Measurements from ENCODE around the gene CTU2. TPM values are rescaled to one million over a fixed set of nuclear protein-coding genes. Genes with fewer than 3 reads are reported as not detected.

CTU2 gene
- total and polyA plus RNA-seq, 2 of the 8 experiments (the other 6 are each of a cell fraction or from before 2014, with no cell fraction given) = 32.7 to 42.9 TPM

GRCh38 chr16:88725609-88726407, 19.5 kb downstream of the CTU2 start:
- no peak overlapping the region for H2AFZ ChIP-seq (ENCODE audit: low read length)
- no peaks in the 10 kb centered on the region for H3K4me1 ChIP-seq (replicated peaks in 1 of 4; ENCODE audit: control insufficient read depth in 3 of 4, insufficient read depth in 4 of 4, low read length in 3 of 4)
- H3K14ac ChIP-seq (ENCODE audit: insufficient read length) = no peak overlapping the region
- H3K23ac ChIP-seq (ENCODE audit: insufficient read length) = no peak overlapping the region
- H3K79me1 ChIP-seq (ENCODE audit: low read depth, low read length) = no peaks in the 10 kb centered on the region
- H3K18ac ChIP-seq (ENCODE audit: extremely low read depth, low read length) = no peak overlapping the region
- no peak overlapping the region for H4K5ac ChIP-seq (ENCODE audit: insufficient read length, low read depth, low read length)
- H3K27me3 ChIP-seq (replicated peaks in 1 of 4; ENCODE audit: control insufficient read depth in 3 of 4, extremely low read depth in 1 of 4, insufficient read depth in 3 of 4, low read length in 3 of 4) = no peaks in the 10 kb centered on the region
- no peaks in the 10 kb centered on the region for H3K9me3 ChIP-seq (ENCODE audit: insufficient read depth in 2 of 2, low read depth in 1 of 2, low read length in 1 of 2)
- POLR2A ChIA-PET (ENCODE audit: partially characterized antibody) = interaction anchor here (0.8 kb wide), 1 partner anchor 10 kb away, joined by 3 read pairs; no protein-coding TSS in a partner anchor
- H3K23me2 ChIP-seq (ENCODE audit: low read depth, low read length) = no peaks in the 10 kb centered on the region
- FAIRE-seq (no peak), DNase-seq (ENCODE audit: low read depth in 1 of 2, low spot score in 2 of 2) (no peak)
- no peak overlapping the region for H3K27ac ChIP-seq (ENCODE audit: low read depth, low read length)
- no peak overlapping the region for H3K4me2 ChIP-seq (ENCODE audit: insufficient read depth in 1 of 2, low read depth in 2 of 2, low read length in 2 of 2)
- CTCF ChIA-PET (ENCODE audit: partially characterized antibody) = interaction anchor here (4.5 kb wide), 1 partner anchor 11 kb away, joined by 24 read pairs; no protein-coding TSS in a partner anchor
- no peak overlapping the region for H2BK15ac ChIP-seq (ENCODE audit: low read length)
- H3K9ac ChIP-seq (replicated peaks in 1 of 4; ENCODE audit: extremely low read depth in 1 of 4, low read depth in 3 of 4, low read length in 3 of 4) = no peak overlapping the region
- peaks cover 0 to 26% (median 5%) of the 10 kb centered on the region in 4 experiments; a peak in 4 of 8 replicates for H3K36me3 ChIP-seq (ENCODE audit: control insufficient read depth in 2 of 4, insufficient read depth in 4 of 4, low read length in 3 of 4)
- no peak overlapping the region for H3K4me3 ChIP-seq (ENCODE audit: extremely low read depth in 1 of 4, insufficient read depth in 2 of 4, low read depth in 3 of 4, low read length in 4 of 4)
- H2BK12ac ChIP-seq (ENCODE audit: low read depth, low read length) = no peak overlapping the region
- no peak overlapping the region for H2BK5ac ChIP-seq (ENCODE audit: low read depth, low read length)
- no peak overlapping the region for H3K4ac ChIP-seq (replicated peaks; ENCODE audit: insufficient read length, low read depth, low read length)
- H4K20me1 ChIP-seq (replicated peaks in 1 of 2; ENCODE audit: control insufficient read depth in 1 of 2, insufficient read depth in 2 of 2, low read length in 2 of 2) = peaks cover 0 to 7% of the 10 kb centered on the region in 2 experiments
- H2AK5ac ChIP-seq (ENCODE audit: low read depth, low read length) = no peak overlapping the region
- WGBS, 2 experiments (ENCODE audit: extremely low coverage in 1 of 2, insufficient coverage in 1 of 2, insufficient read length in 1 of 2, insufficient replicate concordance in 2 of 2, low coverage in 1 of 2, low lambda C conversion rate in 2 of 2, missing lambda C conversion rate in 1 of 2) = 94% methylated on average over 28 of the region's 32 CpGs; no CpG with 5 or more reads in 1 of the 2 experiments
- no peak overlapping the region for H3K56ac ChIP-seq (replicated peaks; ENCODE audit: insufficient read length, low read depth, low read length)
- no peak overlapping the region for H4K8ac ChIP-seq (ENCODE audit: extremely low read depth, insufficient read depth, low read length)
- H2BK120ac ChIP-seq (replicated peaks; ENCODE audit: low read depth, low read length) = no peak overlapping the region
- no peak overlapping the region for H2BK20ac ChIP-seq (ENCODE audit: low read length)
- no peaks in the 10 kb centered on the region for H3K79me2 ChIP-seq (ENCODE audit: control insufficient read depth in 1 of 2, insufficient read depth in 2 of 2, low read length in 2 of 2)
- H4K91ac ChIP-seq (replicated peaks; ENCODE audit: insufficient read length, low read length) = no peak overlapping the region
- no peak for TF ChIP-seq POLR2A (IDR thresholded peaks at IDR 0.05; ENCODE audit: control extremely low read depth in 1 of 2, low read depth in 2 of 2, low read length in 2 of 2)
- TF ChIP-seq HDAC2 (IDR thresholded peaks at IDR 0.05; ENCODE audit: borderline replicate concordance in 1 of 2, low read depth in 2 of 2, low read length in 2 of 2) = no peak
- TF ChIP-seq EGR1 (IDR thresholded peaks at IDR 0.05; ENCODE audit: borderline replicate concordance, low read depth, low read length) = no peak

Data from H1 (cell line).